Keratinocyte (primary cell): ENCODE results near the gene PRKAG2.

ENCODE experiments used
- CTCF ChIP-seq, 3 experiments: IDR thresholded peaks in 1 of 3; conservative IDR thresholded peaks in 1 of 3; optimal IDR thresholded peaks in 1 of 3; 2 replicates in 2 of 3; 3 replicates in 1 of 3; pipeline versions ENCODE3 to v1.5.1; 2011; ENCODE audit warnings: low read length in 3 of 3, mild to moderate bottlenecking in 3 of 3, moderate library complexity in 2 of 3, control low read depth in 1 of 3, inconsistent platforms in 1 of 3; ENCODE audit not compliant: insufficient read depth in 2 of 3; ENCODE audit errors: extremely low read depth in 1 of 3
- EZH2 ChIP-seq: IDR thresholded peaks from one replicate; pipeline ENCODE4 v1.6.1; 2012; ENCODE audit warnings: inconsistent platforms, mild to moderate bottlenecking, low read length, moderate library complexity

DNA sequence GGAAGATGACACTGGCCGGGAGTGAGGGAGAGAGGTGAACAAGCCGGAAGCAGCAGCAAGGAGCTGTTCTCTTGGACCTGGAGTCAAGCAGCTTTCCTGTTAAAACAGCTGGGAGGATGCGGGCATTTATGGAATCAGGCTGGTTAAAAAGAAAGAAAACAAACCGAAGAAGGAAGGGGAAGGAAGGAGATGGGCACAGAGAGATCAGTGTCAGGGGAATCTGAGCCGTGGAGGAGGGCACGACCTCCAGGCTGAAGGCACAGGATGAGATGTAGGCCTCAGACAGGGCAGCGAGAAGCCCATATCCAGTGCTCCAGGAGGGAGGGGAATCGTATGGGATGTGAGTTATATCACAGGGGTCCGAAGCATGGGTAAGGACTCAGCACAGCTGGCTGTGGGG is 251.3 kb downstream of the PRKAG2 start:
- no peak for TF ChIP-seq CTCF (optimal IDR thresholded peaks at IDR 0.05 in 1 of 3, IDR thresholded peaks at IDR 0.05 in 1 of 3, conservative IDR thresholded peaks at IDR 0.05 in 1 of 3; ENCODE audit: extremely low read depth in 1 of 3, insufficient read depth in 2 of 3, low read length in 3 of 3)
- TF ChIP-seq EZH2: no peak
